CD14-positive monocyte (primary cell): ENCODE measurements around the gene RAB27B. TPM values are rescaled to one million over a fixed set of nuclear protein-coding genes. Genes with fewer than 3 reads are reported as not detected.

Source experiments
- DNase-seq, 3 donors: peaks; one replicate each; pipeline ENCODE4 v3.0.0-alpha.2; 2011 to 2022
- H2AFZ ChIP-seq: 2 replicates; pipeline ENCODE4 v1.6.0; 2012; ENCODE audit warnings: mild to moderate bottlenecking, low read depth, low read length, inconsistent platforms; ENCODE audit not compliant: insufficient read depth, poor library complexity, severe bottlenecking
- H3K27ac ChIP-seq, 2 donors: 1 replicate in 1 of 2; 2 replicates in 1 of 2; pipeline ENCODE4 v1.5.1; 2012 to 2013; ENCODE audit warnings: low read length in 2 of 2, control low read depth in 1 of 2, inconsistent platforms in 1 of 2, low read depth in 1 of 2, mild to moderate bottlenecking in 1 of 2
- H3K27me3 ChIP-seq, 2 donors: one replicate each; pipeline versions ENCODE4 v1.6.0 to v1.6.1; 2011 to 2013; ENCODE audit warnings: low read length in 2 of 2; ENCODE audit not compliant: control insufficient read depth in 2 of 2, insufficient read depth in 2 of 2
- H3K36me3 ChIP-seq, 2 donors: replicated peaks in 1 of 2; 1 replicate in 1 of 2; 2 replicates in 1 of 2; pipeline versions ENCODE4 v1.5.1 to v1.6.1; 2012 to 2013; ENCODE audit warnings: low read length in 2 of 2, control low read depth in 1 of 2, inconsistent platforms in 1 of 2, mild to moderate bottlenecking in 1 of 2; ENCODE audit not compliant: insufficient read depth in 2 of 2, control insufficient read depth in 1 of 2
- H3K4me1 ChIP-seq, 2 donors: 1 replicate in 1 of 2; 2 replicates in 1 of 2; pipeline versions ENCODE4 v1.5.1 to v1.6.1; 2012 to 2013; ENCODE audit warnings: low read length in 2 of 2, control low read depth in 1 of 2, inconsistent platforms in 1 of 2, mild to moderate bottlenecking in 1 of 2, moderate library complexity in 1 of 2; ENCODE audit not compliant: insufficient read depth in 2 of 2, control insufficient read depth in 1 of 2
- H3K4me2 ChIP-seq: replicated peaks from 2 replicates; pipeline ENCODE3; 2012; ENCODE audit warnings: low read length, moderate library complexity, mild to moderate bottlenecking; ENCODE audit not compliant: poor library complexity, severe bottlenecking; ENCODE audit errors: extremely low read depth
- H3K4me3 ChIP-seq, 3 experiments: fragments of 200-600 bp in 1 of 3; sonication (generic) in 1 of 3; replicated peaks in 1 of 3; 1 replicate in 2 of 3; 2 replicates in 1 of 3; pipeline ENCODE4 v1.5.1; 2011 to 2013; ENCODE audit warnings: low read length in 3 of 3, mild to moderate bottlenecking in 3 of 3, control low read depth in 2 of 3, low read depth in 2 of 3, inconsistent platforms in 1 of 3, moderate library complexity in 1 of 3
- H3K79me2 ChIP-seq: 2 replicates; pipeline ENCODE4 v1.6.0; 2012; ENCODE audit warnings: mild to moderate bottlenecking, control low read depth, inconsistent platforms, low read length, moderate library complexity; ENCODE audit not compliant: insufficient read depth
- H3K9ac ChIP-seq: 2 replicates; pipeline ENCODE4 v1.6.0; 2017; ENCODE audit warnings: low read length, mild to moderate bottlenecking; ENCODE audit not compliant: insufficient read depth, poor library complexity, severe bottlenecking
- H3K9me3 ChIP-seq, 2 donors: replicated peaks in 1 of 2; 1 replicate in 1 of 2; 2 replicates in 1 of 2; pipeline versions ENCODE4 v1.5.1 to v1.6.1; 2012 to 2013; ENCODE audit warnings: low read length in 2 of 2, control low read depth in 1 of 2; ENCODE audit not compliant: control insufficient read depth in 1 of 2, insufficient read depth in 1 of 2
- H4K20me1 ChIP-seq: 2 replicates; pipeline ENCODE4 v1.6.0; 2012; ENCODE audit warnings: mild to moderate bottlenecking, low read length, control low read depth, moderate library complexity; ENCODE audit not compliant: insufficient read depth
- H3K27ac Mint-ChIP-seq, 7 donors: one replicate each; pipeline ENCODE4 v1.8.0; 2020; ENCODE audit warnings: mild to moderate bottlenecking in 7 of 7, mixed read lengths in 7 of 7, moderate library complexity in 6 of 7, inconsistent platforms in 2 of 7
- H3K27me3 Mint-ChIP-seq, 3 donors: one replicate each; pipeline ENCODE4 v1.8.0; 2021 to 2022; ENCODE audit warnings: low read depth in 3 of 3, mild to moderate bottlenecking in 3 of 3, mixed read lengths in 3 of 3, moderate library complexity in 3 of 3, inconsistent platforms in 1 of 3
- H3K36me3 Mint-ChIP-seq, 2 donors: one replicate each; pipeline ENCODE4 v1.8.0; 2020; ENCODE audit warnings: mixed read lengths in 2 of 2, inconsistent platforms in 1 of 2, mild to moderate bottlenecking in 1 of 2
- H3K4me1 Mint-ChIP-seq: one replicate; pipeline ENCODE4 v1.8.0; 2020; ENCODE audit warnings: mild to moderate bottlenecking, mixed read lengths
- H3K4me3 Mint-ChIP-seq, 2 donors: one replicate each; pipeline ENCODE4 v1.8.0; 2020; ENCODE audit warnings: mild to moderate bottlenecking in 2 of 2, mixed read lengths in 2 of 2, moderate library complexity in 1 of 2
- H3K9me3 Mint-ChIP-seq, 7 donors: one replicate each; pipeline ENCODE4 v1.8.0; 2020 to 2022; ENCODE audit warnings: mixed read lengths in 7 of 7, mild to moderate bottlenecking in 6 of 7, moderate library complexity in 6 of 7, inconsistent platforms in 2 of 7
- WGBS: methylation state at CpG from one replicate; pipeline ENCODE4 v1.1.5; 2013; ENCODE audit warnings: missing lambda C conversion rate; ENCODE audit not compliant: insufficient coverage; 5-methylcytosine and 5-hydroxymethylcytosine counted together
- intact Hi-C, 2 donors: fragments of 100-400 bp; cut with micrococcal nuclease; formaldehyde crosslinking; loops; one replicate each; pipeline versions ENCODE4 v1.15.0 to v1.15.1; 2023
- polyA plus RNA-seq, 3 donors: library from polyadenylated mRNA; depleted of rRNA in 1 of 3; unstranded in 2 of 3; stranded (reverse) in 1 of 3; fragments of 300-500 nt in 2 of 3; fragments of >200 nt in 1 of 3; fragmentation: Illumina TruSeq in 2 of 3; gene quantifications; 1 replicate in 2 of 3; 2 replicates in 1 of 3; pipeline ENCODE4 v1.2.3, GENCODE V29; 2012 to 2021
- TF ChIP-seq, protein P1 (sequence below): fragments of 200-600 bp; IDR thresholded peaks from one replicate; pipeline ENCODE4 v1.8.0; 2022; ENCODE audit warnings: antibody characterized with exemption, mild to moderate bottlenecking

The RAB27B gene
- polyA plus RNA-seq, 3 donors = 0.11 to 0.13 TPM; not detected in 1

DNA sequence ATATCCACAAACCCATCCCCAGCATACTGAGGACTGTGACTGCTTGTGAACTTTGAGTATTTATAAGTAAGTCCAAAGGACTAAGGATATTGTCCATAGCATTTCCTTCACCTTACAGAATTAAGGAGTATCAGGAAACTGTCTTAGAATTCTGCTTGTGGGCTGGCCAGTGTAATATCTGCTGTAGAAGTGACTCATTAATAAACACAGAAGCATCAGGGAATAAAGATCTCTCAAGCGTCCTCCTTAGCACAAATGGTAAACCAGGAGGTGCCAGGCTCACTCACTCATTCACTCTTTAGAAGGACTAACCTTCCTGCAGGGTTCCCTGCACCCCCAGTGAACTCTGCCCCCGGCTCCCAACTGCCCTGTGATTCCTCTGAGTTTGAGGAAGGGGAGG lies 100.0 kb downstream of the RAB27B start:
- no peak overlapping the region for H3K9ac ChIP-seq
- peaks cover 0 to 2% (median 0%) of the 10 kb centered on the region in 7 donors for H3K9me3 Mint-ChIP-seq
- no peaks in the 10 kb centered on the region for H3K9me3 ChIP-seq
- H3K27me3 ChIP-seq = no peaks in the 10 kb centered on the region
- no peak overlapping the region for H3K27ac Mint-ChIP-seq
- H2AFZ ChIP-seq = no peak overlapping the region
- H3K27ac ChIP-seq = no peak overlapping the region
- H3K27me3 Mint-ChIP-seq = peaks cover 0 to 7% (median 1%) of the 10 kb centered on the region in 3 donors
- H3K4me3 ChIP-seq = no peak overlapping the region
- TF ChIP-seq, protein P1, sequence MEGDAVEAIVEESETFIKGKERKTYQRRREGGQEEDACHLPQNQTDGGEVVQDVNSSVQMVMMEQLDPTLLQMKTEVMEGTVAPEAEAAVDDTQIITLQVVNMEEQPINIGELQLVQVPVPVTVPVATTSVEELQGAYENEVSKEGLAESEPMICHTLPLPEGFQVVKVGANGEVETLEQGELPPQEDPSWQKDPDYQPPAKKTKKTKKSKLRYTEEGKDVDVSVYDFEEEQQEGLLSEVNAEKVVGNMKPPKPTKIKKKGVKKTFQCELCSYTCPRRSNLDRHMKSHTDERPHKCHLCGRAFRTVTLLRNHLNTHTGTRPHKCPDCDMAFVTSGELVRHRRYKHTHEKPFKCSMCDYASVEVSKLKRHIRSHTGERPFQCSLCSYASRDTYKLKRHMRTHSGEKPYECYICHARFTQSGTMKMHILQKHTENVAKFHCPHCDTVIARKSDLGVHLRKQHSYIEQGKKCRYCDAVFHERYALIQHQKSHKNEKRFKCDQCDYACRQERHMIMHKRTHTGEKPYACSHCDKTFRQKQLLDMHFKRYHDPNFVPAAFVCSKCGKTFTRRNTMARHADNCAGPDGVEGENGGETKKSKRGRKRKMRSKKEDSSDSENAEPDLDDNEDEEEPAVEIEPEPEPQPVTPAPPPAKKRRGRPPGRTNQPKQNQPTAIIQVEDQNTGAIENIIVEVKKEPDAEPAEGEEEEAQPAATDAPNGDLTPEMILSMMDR = no peak
- no CpG with 5 or more reads among the region's 2 CpGs for WGBS
- no peaks in the 10 kb centered on the region for H3K36me3 ChIP-seq
- no peaks in the 10 kb centered on the region for H3K79me2 ChIP-seq
- no peaks in the 10 kb centered on the region for H3K4me1 Mint-ChIP-seq
- H3K36me3 Mint-ChIP-seq = no peaks in the 10 kb centered on the region
- no peaks in the 10 kb centered on the region for H4K20me1 ChIP-seq
- no peak overlapping the region for H3K4me3 Mint-ChIP-seq
- intact Hi-C loops = no loop called here
- no peak overlapping the region for H3K4me2 ChIP-seq
- no peak for DNase-seq
- H3K4me1 ChIP-seq = no peaks in the 10 kb centered on the region

DNA sequence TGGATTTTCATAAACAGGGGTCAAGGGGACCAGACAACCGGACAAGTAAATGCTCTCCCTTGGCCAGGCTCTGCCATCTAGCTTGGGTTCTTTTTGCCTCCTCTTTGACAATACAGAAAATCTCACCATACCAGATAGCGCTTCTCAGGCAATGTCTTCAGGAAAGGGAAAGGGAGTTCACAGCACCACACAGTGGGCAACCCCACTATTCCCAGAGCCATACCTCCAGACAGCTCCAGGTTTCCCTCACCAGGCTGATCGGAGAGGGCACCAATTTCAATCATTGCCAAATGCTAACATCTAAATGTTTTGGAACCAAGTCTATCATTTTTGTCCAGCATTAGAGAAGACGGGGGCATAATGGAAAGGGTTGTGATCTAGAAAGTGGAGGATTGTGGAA lies 102.9 kb downstream of the RAB27B start:
- Histone ChIP-seq H3K4me3 (no peak overlapping the region), H3K27ac (no peak overlapping the region), H3K9ac (no peak overlapping the region), H3K4me1 (no peaks in the 10 kb centered on the region), H3K36me3 (no peaks in the 10 kb centered on the region), H3K9me3 (no peaks in the 10 kb centered on the region), H3K79me2 (no peaks in the 10 kb centered on the region), H3K4me2 (no peak overlapping the region), H4K20me1 (no peaks in the 10 kb centered on the region), H2AFZ (no peak overlapping the region), H3K27me3 (no peaks in the 10 kb centered on the region)
- intact Hi-C loops = no loop called here
- 100% methylated on average over 3 of the region's 4 CpGs for WGBS
- TF ChIP-seq, protein P1 = no peak
- DNase-seq = no peak
- H3K27ac Mint-ChIP-seq = no peak overlapping the region
- no peaks in the 10 kb centered on the region for H3K4me1 Mint-ChIP-seq
- H3K9me3 Mint-ChIP-seq = peaks cover 0 to 2% (median 0%) of the 10 kb centered on the region in 7 donors
- H3K36me3 Mint-ChIP-seq = no peaks in the 10 kb centered on the region
- H3K4me3 Mint-ChIP-seq = no peak overlapping the region
- H3K27me3 Mint-ChIP-seq = peaks cover 0 to 3% (median 0%) of the 10 kb centered on the region in 3 donors
